HG03432 (cell line): ENCODE results near the gene AP4B1.
A peak's percentile ranks its signal among the peaks of the same experiment; 100 is the strongest.

ENCODE experiments used
- ATAC-seq: cut with Tn5 transposase; IDR thresholded peaks from one replicate; pipeline ENCODE4 v1.9.1; 2021; ENCODE audit warnings: mild to moderate bottlenecking, moderate library complexity; ENCODE audit not compliant: unreplicated experiment

Gene AP4B1

GRCh38 chr1:113895961-113896360 lies 8.6 kb downstream of the AP4B1 start:
- no peak for ATAC-seq

GRCh38 chr1:113895098-113895497 lies 9.5 kb downstream of the AP4B1 start:
- ATAC-seq, result no peak

GRCh38 chr1:113893267-113893666 lies 11.3 kb downstream of the AP4B1 start:
- ATAC-seq, result no peak

- ATAC-seq, result no peak
Measured at GRCh38 chr1:113891631-113892220, 12.9 kb downstream of the AP4B1 start.

- no peak for ATAC-seq
Measured at GRCh38 chr1:113890816-113891215, 13.8 kb downstream of the AP4B1 start.

- ATAC-seq, result no peak
Measured at GRCh38 chr1:113887402-113888175, 17.0 kb downstream of the AP4B1 start, which contains the start of gene BCL2L15. BCL2L15 (minus strand) TSS chr1:113887581; CDS start chr1:113887375, 206 bp downstream.

- no peak for ATAC-seq
Measured at GRCh38 chr1:113886417-113887401, 17.9 kb downstream of the AP4B1 start.

GRCh38 chr1:113881661-113882060 lies 22.9 kb downstream of the AP4B1 start:
- no peak for ATAC-seq

GRCh38 chr1:113879739-113880038 lies 24.9 kb downstream of the AP4B1 start:
- ATAC-seq, result no peak

GRCh38 chr1:113876176-113876575 lies 28.4 kb downstream of the AP4B1 start:
- no peak for ATAC-seq

- ATAC-seq, result peak; percentile 32
Measured at GRCh38 chr1:113875714-113876113, 28.9 kb downstream of the AP4B1 start.

- ATAC-seq, result peak; percentile 32
Measured at GRCh38 chr1:113874012-113874879, 30.4 kb downstream of the AP4B1 start.

- ATAC-seq, result peak; percentile 9
Measured at GRCh38 chr1:113872219-113872935, 32.2 kb downstream of the AP4B1 start.

GRCh38 chr1:113871597-113872113 lies 32.9 kb downstream of the AP4B1 start, which contains the start of gene PTPN22:
PTPN22 (minus strand) TSS chr1:113871712.
- peak; percentile 88 for ATAC-seq

GRCh38 chr1:113870778-113871177 lies 33.8 kb downstream of the AP4B1 start:
- no peak for ATAC-seq

GRCh38 chr1:113868387-113869083 lies 36.1 kb downstream of the AP4B1 start:
- no peak for ATAC-seq

- ATAC-seq, result no peak
Measured at GRCh38 chr1:113861641-113862040, 43.0 kb downstream of the AP4B1 start.

GRCh38 chr1:113860891-113861290 lies 43.7 kb downstream of the AP4B1 start:
- no peak for ATAC-seq
